A673 (cell line): Measurements from ENCODE around the gene KCNJ14. TPM values are rescaled to one million over a fixed set of nuclear protein-coding genes. Genes with fewer than 3 reads are reported as not detected.

Source experiments
- BruUV-seq: library from RNA; stranded (reverse); fragments of 400-500 nt; replicated peaks from 2 replicates; lab custom pipeline; 2021; lab: Mats Ljungman, UMichigan
- CTCF ChIA-PET: fragments of 300-600 bp; sonication (Branson Sonifier 250); formaldehyde crosslinking; loops from one replicate; lab custom pipeline; 2022; ENCODE audit warnings: antibody characterized with exemption; lab: Charles Lee
- POLR2A ChIA-PET: fragments of 300-600 bp; sonication (Branson Sonifier 250); formaldehyde crosslinking; loops from one replicate; lab custom pipeline; 2022; ENCODE audit warnings: antibody characterized with exemption; ENCODE audit not compliant: low non-redundant PET; lab: Charles Lee
- DNase-seq: peaks from one replicate; pipeline ENCODE4 v3.0.0-alpha.2; 2015; ENCODE audit warnings: low spot score
- H3K27ac ChIP-seq: fragments of 200-600 bp; sonication (generic); 2 replicates; pipeline ENCODE4 v1.5.1; 2016; ENCODE audit warnings: mixed run types, low read depth, mild to moderate bottlenecking, mixed read lengths, antibody characterized with exemption, low read length; ENCODE audit not compliant: poor library complexity, severe bottlenecking
- H3K27me3 ChIP-seq: fragments of 200-600 bp; sonication (generic); replicated peaks from 2 replicates; pipeline ENCODE4 v1.6.1; 2017; ENCODE audit warnings: mixed run types, low read depth, mild to moderate bottlenecking, mixed read lengths, antibody characterized with exemption, low read length; ENCODE audit not compliant: insufficient read depth, poor library complexity
- H3K36me3 ChIP-seq: fragments of 200-600 bp; sonication (generic); 2 replicates; pipeline ENCODE4 v1.6.1; 2016; ENCODE audit warnings: mixed run types, mild to moderate bottlenecking, mixed read lengths, antibody characterized with exemption, low read length; ENCODE audit not compliant: insufficient read depth, poor library complexity, severe bottlenecking
- H3K4me1 ChIP-seq: fragments of 200-600 bp; sonication (generic); 2 replicates; pipeline ENCODE4 v1.6.1; 2017; ENCODE audit warnings: mixed run types, mild to moderate bottlenecking, mixed read lengths, antibody characterized with exemption, low read length; ENCODE audit not compliant: insufficient read depth, poor library complexity, severe bottlenecking
- H3K4me3 ChIP-seq: fragments of 200-600 bp; sonication (generic); 2 replicates; pipeline ENCODE4 v1.5.1; 2016; ENCODE audit warnings: low read depth, mixed run types, mild to moderate bottlenecking, mixed read lengths, low read length; ENCODE audit not compliant: poor library complexity, severe bottlenecking
- H3K9me3 ChIP-seq: fragments of 200-600 bp; sonication (generic); 2 replicates; pipeline ENCODE4 v1.6.1; 2016; ENCODE audit warnings: mixed run types, low read depth, mild to moderate bottlenecking, mixed read lengths, antibody characterized with exemption, low read length; ENCODE audit not compliant: poor library complexity, severe bottlenecking
- CTCF ChIP-seq: fragments of 300-800, 200-600 bp; sonication (generic); conservative IDR thresholded peaks from 2 replicates; pipeline ENCODE4 v1.5.1; 2017; ENCODE audit warnings: low read depth, mild to moderate bottlenecking, antibody characterized with exemption, low read length, moderate library complexity, mixed read lengths
- EZH2 ChIP-seq: fragments of 200-600 bp; sonication (generic); IDR thresholded peaks from 2 replicates; pipeline ENCODE4 v1.6.1; 2017; ENCODE audit warnings: borderline replicate concordance, low read depth, mild to moderate bottlenecking, mixed read lengths, antibody characterized with exemption, low read length; ENCODE audit not compliant: poor library complexity, severe bottlenecking
- intact Hi-C: fragments of 100-400 bp; cut with micrococcal nuclease; formaldehyde crosslinking; loops from one replicate; pipeline ENCODE4 v1.10.0; 2022; ENCODE audit not compliant: unreplicated experiment
- total RNA-seq: library from RNA; stranded (reverse); gene quantifications from 2 replicates; pipeline ENCODE4 v1.2.3, GENCODE V29; 2021

The KCNJ14 gene
- total RNA-seq, 1 experiment from 2014 or later = 6.5 TPM

GRCh38 chr19:48497728-48498594 is 42.6 kb downstream of the KCNJ14 start:
- peak; percentile 14 for DNase-seq
- TF ChIP-seq CTCF = no peak
- TF ChIP-seq EZH2 = no peak
- intact Hi-C loops = no loop called here
- no TSS peak for BruUV-seq
- Histone ChIP-seq H3K4me1 (peaks cover 30% of the 10 kb centered on the region), H3K4me3 (no peak overlapping the region), H3K27me3 (peaks cover 10% of the 10 kb centered on the region), H3K27ac (no peak overlapping the region), H3K9me3 (no peaks in the 10 kb centered on the region), H3K36me3 (no peaks in the 10 kb centered on the region)
- POLR2A ChIA-PET = no interaction called here
- CTCF ChIA-PET = no interaction called here

- TF ChIP-seq CTCF (peak; percentile 44), EZH2 (no peak)
- no peaks in the 10 kb centered on the region for H3K9me3 ChIP-seq
- peaks cover 10% of the 10 kb centered on the region for H3K27me3 ChIP-seq
- H3K4me1 ChIP-seq = peaks cover 30% of the 10 kb centered on the region
- ChIA-PET CTCF (no interaction called here), POLR2A (no interaction called here)
- H3K36me3 ChIP-seq = no peaks in the 10 kb centered on the region
- DNase-seq = no peak
- BruUV-seq = no TSS peak
- H3K4me3 ChIP-seq = peak overlapping the region; percentile 34
- no peak overlapping the region for H3K27ac ChIP-seq
- intact Hi-C loops = no loop called here
These were observed 43.4 kb downstream of the KCNJ14 start for GRCh38 chr19:48498595-48499311.

- Histone ChIP-seq H3K27ac (no peak overlapping the region), H3K4me1 (peaks cover 24% of the 10 kb centered on the region), H3K4me3 (peak overlapping the region; percentile 34), H3K27me3 (peaks cover 10% of the 10 kb centered on the region), H3K36me3 (no peaks in the 10 kb centered on the region), H3K9me3 (no peaks in the 10 kb centered on the region)
- no peak for TF ChIP-seq CTCF
- intact Hi-C loops = no loop called here
- POLR2A ChIA-PET = no interaction called here
- BruUV-seq = no TSS peak
- DNase-seq = no peak
- CTCF ChIA-PET = no interaction called here
These were observed 44.1 kb downstream of the KCNJ14 start for GRCh38 chr19:48499316-48500090.
